ENCODE data around the gene LMO4.

Gene LMO4

GRCh38 chr1:87392248-87393192 is 63.8 kb downstream of the LMO4 start:
- no peak for DNase-seq
- H3K4me3 ChIP-seq (ENCODE audit: low read depth, low read length), result no peak overlapping the region
- H3K36me3 ChIP-seq, result no peaks in the 10 kb centered on the region
- H3K9me3 ChIP-seq, result no peaks in the 10 kb centered on the region
- no peak for TF ChIP-seq CTCF (IDR thresholded peaks at IDR 0.05; ENCODE audit: low read depth, low read length)
- no peaks in the 10 kb centered on the region for H3K4me1 ChIP-seq
- no peaks in the 10 kb centered on the region for H3K27me3 ChIP-seq

- H3K9me3 ChIP-seq, result no peaks in the 10 kb centered on the region
- no peak for DNase-seq
- no peaks in the 10 kb centered on the region for H3K36me3 ChIP-seq
- TF ChIP-seq CTCF (IDR thresholded peaks at IDR 0.05; ENCODE audit: low read depth, low read length), result no peak
- H3K4me3 ChIP-seq (ENCODE audit: low read depth, low read length), result no peak overlapping the region
- no peaks in the 10 kb centered on the region for H3K4me1 ChIP-seq
- H3K27me3 ChIP-seq, result no peaks in the 10 kb centered on the region
Observed at GRCh38 chr1:87393445-87394085, 64.9 kb downstream of the LMO4 start.

GRCh38 chr1:87394513-87394912 is 65.8 kb downstream of the LMO4 start:
- H3K4me3 ChIP-seq (ENCODE audit: low read depth, low read length), result no peak overlapping the region
- no peak for DNase-seq
- H3K4me1 ChIP-seq, result no peaks in the 10 kb centered on the region
- H3K27me3 ChIP-seq, result no peaks in the 10 kb centered on the region
- no peaks in the 10 kb centered on the region for H3K36me3 ChIP-seq
- no peaks in the 10 kb centered on the region for H3K9me3 ChIP-seq
- TF ChIP-seq CTCF (IDR thresholded peaks at IDR 0.05; ENCODE audit: low read depth, low read length), result no peak

GRCh38 chr1:87394982-87395381 is 66.3 kb downstream of the LMO4 start:
- H3K4me1 ChIP-seq, result no peaks in the 10 kb centered on the region
- DNase-seq, result no peak
- H3K36me3 ChIP-seq, result no peaks in the 10 kb centered on the region
- H3K4me3 ChIP-seq (ENCODE audit: low read depth, low read length), result no peak overlapping the region
- TF ChIP-seq CTCF (IDR thresholded peaks at IDR 0.05; ENCODE audit: low read depth, low read length), result no peak
- H3K27me3 ChIP-seq, result no peaks in the 10 kb centered on the region
- no peaks in the 10 kb centered on the region for H3K9me3 ChIP-seq

Measured in BE2C (cell line).